ENCODE measurements around the gene RUBCN.

RUBCN gene

GRCh38 chr3:197748597-197749314, 12.1 kb upstream of the RUBCN start:
- DNase-seq (ENCODE audit: insufficient read length, low spot score): no peak
- FAIRE-seq: no peak
- TF ChIP-seq CTCF (IDR thresholded peaks at IDR 0.05; ENCODE audit: insufficient read depth, missing control alignments): no peak

GRCh38 chr3:197746801-197747237, 10.1 kb upstream of the RUBCN start:
- FAIRE-seq (no peak), DNase-seq (ENCODE audit: insufficient read length, low spot score) (no peak)
- TF ChIP-seq CTCF (IDR thresholded peaks at IDR 0.05; ENCODE audit: insufficient read depth, missing control alignments): no peak

- FAIRE-seq: no peak
- no peak for DNase-seq (ENCODE audit: insufficient read length, low spot score)
- no peak for TF ChIP-seq CTCF (IDR thresholded peaks at IDR 0.05; ENCODE audit: insufficient read depth, missing control alignments)
Observed at GRCh38 chr3:197746209-197746608, 9.5 kb upstream of the RUBCN start.

- FAIRE-seq (no peak), DNase-seq (ENCODE audit: insufficient read length, low spot score) (no peak)
- no peak for TF ChIP-seq CTCF (IDR thresholded peaks at IDR 0.05; ENCODE audit: insufficient read depth, missing control alignments)
Observed at GRCh38 chr3:197742787-197743186, 6.1 kb upstream of the RUBCN start.

- FAIRE-seq (no peak), DNase-seq (ENCODE audit: insufficient read length, low spot score) (no peak)
- TF ChIP-seq CTCF (IDR thresholded peaks at IDR 0.05; ENCODE audit: insufficient read depth, missing control alignments): no peak
Observed at GRCh38 chr3:197737749-197738462, 1.2 kb upstream of the RUBCN start.

GRCh38 chr3:197737319-197737649, 580 bp upstream of the RUBCN start:
- FAIRE-seq (no peak), DNase-seq (ENCODE audit: insufficient read length, low spot score) (no peak)
- TF ChIP-seq CTCF (IDR thresholded peaks at IDR 0.05; ENCODE audit: insufficient read depth, missing control alignments): no peak

- DNase-seq (ENCODE audit: insufficient read length, low spot score) (no peak), FAIRE-seq (no peak)
- no peak for TF ChIP-seq CTCF (IDR thresholded peaks at IDR 0.05; ENCODE audit: insufficient read depth, missing control alignments)
Observed at GRCh38 chr3:197736010-197736490, 654 bp downstream of the RUBCN start.

Measured in D721Med (cell line).